CD4-positive, alpha-beta T cell treated with Interleukin-12 subunit alpha and Interleukin-12 subunit beta, for 1 hour (primary cell): ENCODE data around the gene VCPKMT.
A peak's percentile ranks its signal among the peaks of the same experiment; 100 is the strongest.

Experiments used
- DNase-seq: peaks from one replicate; pipeline ENCODE4 v3.0.0-alpha.2; 2020

VCPKMT gene

GRCh38 chr14:50064993-50065392 is 51.4 kb downstream of the VCPKMT start:
- peak; percentile 80 for DNase-seq

GRCh38 chr14:50063876-50064420 is 52.4 kb downstream of the VCPKMT start:
- no peak for DNase-seq

DNA sequence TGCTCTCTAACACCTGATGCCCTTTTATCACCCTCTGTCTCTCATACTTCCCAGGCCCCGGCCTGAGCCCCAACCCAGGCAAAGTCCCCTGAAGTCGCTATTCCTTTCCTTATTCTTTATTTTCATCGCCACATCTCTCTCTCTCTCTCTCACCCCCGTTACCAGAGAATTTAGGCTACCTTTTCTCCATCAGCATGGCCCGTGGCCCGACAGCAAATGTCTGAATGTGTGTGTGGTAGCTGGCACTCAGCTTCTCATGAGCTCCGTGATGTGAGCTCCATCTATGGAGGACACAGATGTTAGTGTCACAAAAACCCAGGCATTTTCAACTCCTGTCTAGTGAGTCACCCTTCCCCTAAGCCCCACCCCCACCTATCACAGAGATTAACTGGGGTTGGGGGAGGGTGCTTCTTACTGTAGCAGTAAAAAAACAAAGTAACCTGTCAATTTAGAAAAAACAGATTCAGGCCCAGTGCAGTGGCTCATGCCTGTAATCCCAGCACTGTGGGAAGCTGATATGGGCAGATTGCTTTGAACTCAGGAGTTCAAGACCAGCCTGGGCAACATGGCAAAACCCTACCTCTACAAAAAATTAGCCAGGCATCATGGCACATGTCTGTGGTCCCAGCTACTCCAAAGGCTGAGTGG is 53.8 kb downstream of the VCPKMT start:
- DNase-seq, result peak; percentile 91

GRCh38 chr14:50061664-50062437 is 54.5 kb downstream of the VCPKMT start:
- DNase-seq, result peak; percentile 80

- DNase-seq, result peak; percentile 58
Observed at GRCh38 chr14:50060871-50061663, 55.3 kb downstream of the VCPKMT start.

- DNase-seq, result no peak
Observed at GRCh38 chr14:50059763-50060616, 56.4 kb downstream of the VCPKMT start.
